Ishikawa (cell line): ENCODE measurements around the gene ACSM3.

ENCODE experiments used
- CEBPB ChIP-seq: IDR thresholded peaks from 2 replicates; pipeline ENCODE4 v1.6.1; 2012
- CREB1 ChIP-seq: IDR thresholded peaks from 2 replicates; pipeline ENCODE4 v1.6.1; 2012; ENCODE audit warnings: low read depth
- EGR1 ChIP-seq: IDR thresholded peaks from 2 replicates; pipeline ENCODE4 v1.6.1; 2012
- EP300 ChIP-seq: IDR thresholded peaks from 2 replicates; pipeline ENCODE4 v1.6.1; 2012; ENCODE audit warnings: borderline replicate concordance
- FOXM1 ChIP-seq: IDR thresholded peaks from 2 replicates; pipeline ENCODE4 v1.6.1; 2012; ENCODE audit warnings: low read depth, borderline replicate concordance
- MAX ChIP-seq: IDR thresholded peaks from 2 replicates; pipeline ENCODE4 v1.6.1; 2012
- NFIC ChIP-seq: IDR thresholded peaks from 2 replicates; pipeline ENCODE4 v1.6.1; 2012
- RAD21 ChIP-seq: IDR thresholded peaks from 2 replicates; pipeline ENCODE4 v1.6.1; 2012; ENCODE audit warnings: low read depth
- REST ChIP-seq: IDR thresholded peaks from 2 replicates; pipeline ENCODE4 v1.6.1; 2012; ENCODE audit warnings: low read depth, mild to moderate bottlenecking
- TAF1 ChIP-seq: IDR thresholded peaks from 2 replicates; pipeline ENCODE4 v1.6.1; 2012; ENCODE audit warnings: low read depth, mild to moderate bottlenecking
- TCF12 ChIP-seq: IDR thresholded peaks from 2 replicates; pipeline ENCODE4 v1.6.1; 2012; ENCODE audit warnings: low read depth
- TEAD4 ChIP-seq: IDR thresholded peaks from 2 replicates; pipeline ENCODE4 v1.6.1; 2012
- USF1 ChIP-seq: IDR thresholded peaks from 2 replicates; pipeline ENCODE4 v1.6.1; 2012
- YY1 ChIP-seq: IDR thresholded peaks from 2 replicates; pipeline ENCODE4 v1.6.1; 2012; ENCODE audit warnings: low read depth
- ZBTB7A ChIP-seq: IDR thresholded peaks from 2 replicates; pipeline ENCODE4 v1.6.1; 2012; ENCODE audit warnings: low read depth

Gene ACSM3

GRCh38 chr16:20734782-20735181, 29.0 kb upstream of the ACSM3 start:
- TF ChIP-seq FOXM1 (no peak), TEAD4 (no peak), CREB1 (no peak), USF1 (no peak), ZBTB7A (no peak)

GRCh38 chr16:20735490-20735889, 28.3 kb upstream of the ACSM3 start:
- TF ChIP-seq TCF12 (no peak), REST (no peak), NFIC (no peak), CREB1 (no peak), TAF1 (no peak), TEAD4 (no peak), MAX (no peak), ZBTB7A (no peak), CEBPB (no peak), FOXM1 (no peak), RAD21 (no peak)

GRCh38 chr16:20740007-20740883, 23.6 kb upstream of the ACSM3 start:
- TF ChIP-seq TCF12: no peak
- 0 out of 2 replicates have a peak, but pooled peaks have one; percentile 8 for TF ChIP-seq RAD21

GRCh38 chr16:20740901-20741521, 22.8 kb upstream of the ACSM3 start:
- TF ChIP-seq CREB1 (no peak), EP300 (no peak), REST (no peak), ZBTB7A (no peak), TAF1 (no peak), FOXM1 (no peak), CEBPB (no peak), MAX (no peak), EGR1 (no peak), YY1 (no peak), RAD21 (no peak), TEAD4 (no peak), TCF12 (no peak)

GRCh38 chr16:20741554-20742285, 22.1 kb upstream of the ACSM3 start, which contains the start of gene THUMPD1:
THUMPD1 (minus strand) TSS chr16:20741818; CDS start chr16:20741739, 79 bp downstream.
- peak; percentile 26; the same call in 1 of the 2 replicates for TF ChIP-seq NFIC
- peak; percentile 48 for TF ChIP-seq YY1
- TF ChIP-seq EGR1: no peak
- no peak for TF ChIP-seq CEBPB
- no peak for TF ChIP-seq FOXM1
- no peak for TF ChIP-seq EP300
- TF ChIP-seq ZBTB7A: no peak
- peak; percentile 60 for TF ChIP-seq MAX
- TF ChIP-seq CREB1: peak; percentile 96
- TF ChIP-seq RAD21: no peak
- no peak for TF ChIP-seq REST
- peak; percentile 59 for TF ChIP-seq TEAD4
- peak; percentile 64; the same call in 1 of the 2 replicates for TF ChIP-seq TAF1
- peak; percentile 54; the same call in 1 of the 2 replicates for TF ChIP-seq TCF12
- no peak for TF ChIP-seq USF1
